ENCODE results near the gene DYNAP.

- TF ChIP-seq, protein P1, sequence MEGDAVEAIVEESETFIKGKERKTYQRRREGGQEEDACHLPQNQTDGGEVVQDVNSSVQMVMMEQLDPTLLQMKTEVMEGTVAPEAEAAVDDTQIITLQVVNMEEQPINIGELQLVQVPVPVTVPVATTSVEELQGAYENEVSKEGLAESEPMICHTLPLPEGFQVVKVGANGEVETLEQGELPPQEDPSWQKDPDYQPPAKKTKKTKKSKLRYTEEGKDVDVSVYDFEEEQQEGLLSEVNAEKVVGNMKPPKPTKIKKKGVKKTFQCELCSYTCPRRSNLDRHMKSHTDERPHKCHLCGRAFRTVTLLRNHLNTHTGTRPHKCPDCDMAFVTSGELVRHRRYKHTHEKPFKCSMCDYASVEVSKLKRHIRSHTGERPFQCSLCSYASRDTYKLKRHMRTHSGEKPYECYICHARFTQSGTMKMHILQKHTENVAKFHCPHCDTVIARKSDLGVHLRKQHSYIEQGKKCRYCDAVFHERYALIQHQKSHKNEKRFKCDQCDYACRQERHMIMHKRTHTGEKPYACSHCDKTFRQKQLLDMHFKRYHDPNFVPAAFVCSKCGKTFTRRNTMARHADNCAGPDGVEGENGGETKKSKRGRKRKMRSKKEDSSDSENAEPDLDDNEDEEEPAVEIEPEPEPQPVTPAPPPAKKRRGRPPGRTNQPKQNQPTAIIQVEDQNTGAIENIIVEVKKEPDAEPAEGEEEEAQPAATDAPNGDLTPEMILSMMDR (IDR thresholded peaks at IDR 0.05): no peak
- TF ChIP-seq EZH2 (IDR thresholded peaks at IDR 0.05; ENCODE audit: borderline replicate concordance, insufficient read depth, low read depth, low read length, poor library complexity, severe bottlenecking): no peak
Observed at GRCh38 chr18:54636217-54636616, 45.2 kb downstream of the DYNAP start.
